Activated CD4-positive, alpha-beta T cell treated with anti-CD3 and anti-CD28 coated beads, Interleukin-2, Interleukin-4, amounts not matched to agents 100 ng/mL and 50 ng/mL, durations not matched to agents 16 hours and 8 hours (primary cell): ENCODE data around the gene KLHDC8B.

ENCODE experiments used
- DNase-seq: peaks from one replicate; pipeline ENCODE4 v3.0.0-alpha.2; 2020; ENCODE audit warnings: low spot score

Gene KLHDC8B

DNA sequence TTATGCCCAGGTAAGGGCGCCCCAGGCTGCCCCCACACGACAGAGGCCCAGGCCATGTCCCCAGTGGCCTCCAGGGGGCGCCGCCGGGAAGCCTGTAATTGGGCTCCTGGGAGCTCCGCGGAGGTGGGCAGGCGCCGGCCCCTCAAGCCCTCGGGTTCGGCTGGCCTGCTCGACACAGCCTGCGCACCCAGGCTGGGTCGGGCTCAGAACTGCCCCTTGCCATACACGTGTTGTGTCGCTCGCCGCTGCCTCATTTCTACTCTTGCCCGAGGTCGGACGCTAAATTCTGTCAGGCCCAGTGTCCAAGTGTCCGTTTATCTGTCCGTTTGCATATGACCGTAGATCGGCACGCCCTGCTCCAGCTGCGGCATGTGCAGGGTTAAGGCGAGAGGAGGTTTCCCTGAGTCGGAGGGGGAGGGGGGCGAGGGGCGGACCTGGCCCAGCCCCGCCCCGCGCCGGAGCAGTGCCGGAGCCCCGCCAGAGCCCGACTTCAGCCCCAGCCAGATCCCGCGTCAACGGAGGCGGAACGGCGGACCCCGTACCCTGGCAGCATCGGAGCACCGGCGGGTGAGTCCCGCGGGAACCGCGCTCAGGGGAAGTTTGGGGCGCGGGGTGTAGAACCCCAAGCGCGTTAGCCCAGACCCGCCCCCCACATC is at the start of gene KLHDC8B:
KLHDC8B (plus strand) TSS at position 480 of the 656 bp plus-strand sequence. CDS start 1,172 bp downstream, outside the sequence.
- DNase-seq: peak; percentile 81

GRCh38 chr3:49122022-49122421 is 49.4 kb upstream of the KLHDC8B start:
- DNase-seq: no peak

DNA sequence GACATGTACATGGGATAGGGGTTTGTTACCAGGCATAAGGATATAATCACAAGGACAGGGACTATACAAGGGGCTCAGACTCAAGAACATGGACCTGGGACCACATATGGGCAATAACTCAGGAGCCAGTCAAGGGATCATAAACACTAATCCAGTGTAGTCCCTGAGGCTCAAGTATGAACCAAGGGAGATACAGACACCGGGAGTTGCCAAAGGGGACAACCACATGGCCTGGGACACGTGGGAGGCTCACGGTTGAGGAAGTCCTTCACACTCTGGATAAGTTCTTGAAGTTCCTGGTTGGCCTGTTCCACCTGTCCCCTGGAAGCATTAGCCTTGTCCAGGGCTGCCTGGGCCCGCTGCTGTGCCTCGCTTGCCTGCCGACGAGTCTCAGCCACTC is 48.9 kb upstream of the KLHDC8B start:
- DNase-seq: no peak

- DNase-seq: no peak
Observed at GRCh38 chr3:49122886-49123545, 48.4 kb upstream of the KLHDC8B start.

GRCh38 chr3:49123687-49124086 is 47.7 kb upstream of the KLHDC8B start:
- DNase-seq: no peak

GRCh38 chr3:49124203-49124602 is 47.2 kb upstream of the KLHDC8B start:
- no peak for DNase-seq

DNA sequence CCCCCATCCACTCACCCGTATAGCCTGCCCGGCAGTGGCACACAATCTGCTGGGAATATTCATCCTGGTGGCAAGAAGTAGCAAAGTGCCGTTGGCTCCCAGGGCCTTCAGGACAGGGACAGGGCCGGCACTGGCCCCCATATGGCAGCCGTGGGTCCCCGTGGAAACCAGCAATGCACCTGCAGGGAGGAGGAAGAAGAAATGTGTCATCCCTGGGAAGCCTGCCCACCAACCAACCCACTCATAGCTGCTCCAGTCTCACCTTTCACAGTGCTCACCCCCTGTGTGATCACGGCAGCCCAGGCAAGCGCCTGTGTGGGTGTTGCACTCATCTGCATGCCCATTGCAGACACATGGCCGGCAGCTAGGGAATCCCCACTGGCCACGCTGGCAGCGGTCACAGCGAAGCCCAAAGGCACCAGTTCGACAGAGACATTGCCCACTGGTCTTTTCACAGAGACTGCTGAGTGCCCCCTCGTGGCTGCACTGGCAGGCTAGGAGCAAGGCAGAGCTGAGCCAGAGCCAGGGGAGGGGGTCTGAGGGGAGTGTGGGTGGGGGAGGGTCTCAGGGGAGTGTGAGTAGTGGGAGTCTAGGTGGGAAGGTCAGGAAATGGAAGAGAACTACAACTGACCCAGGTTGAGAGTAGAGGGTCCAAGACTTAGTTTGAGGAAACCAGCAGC is 46.3 kb upstream of the KLHDC8B start:
- no peak for DNase-seq

GRCh38 chr3:49131040-49131439 is 40.4 kb upstream of the KLHDC8B start:
- DNase-seq: no peak

DNA sequence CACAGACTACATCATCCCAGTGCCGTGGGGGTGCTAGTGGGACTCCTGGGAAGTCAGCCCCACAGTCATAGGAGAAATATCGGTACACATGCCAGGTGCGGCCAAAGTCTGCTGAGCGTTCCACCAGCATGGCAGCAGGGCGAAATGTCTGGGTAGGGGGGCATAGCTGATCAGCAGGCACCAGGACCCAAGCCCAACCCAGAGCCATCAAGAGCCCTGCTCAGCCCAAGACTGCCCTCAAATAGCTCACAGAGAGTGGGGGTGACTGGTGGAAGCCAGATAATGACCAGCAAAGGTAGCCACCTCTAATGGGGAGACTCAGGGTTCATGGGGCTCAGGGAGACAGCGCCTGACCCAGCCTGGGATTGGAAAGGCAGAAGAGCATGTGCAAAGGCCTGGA is 39.8 kb upstream of the KLHDC8B start:
- DNase-seq: no peak

DNA sequence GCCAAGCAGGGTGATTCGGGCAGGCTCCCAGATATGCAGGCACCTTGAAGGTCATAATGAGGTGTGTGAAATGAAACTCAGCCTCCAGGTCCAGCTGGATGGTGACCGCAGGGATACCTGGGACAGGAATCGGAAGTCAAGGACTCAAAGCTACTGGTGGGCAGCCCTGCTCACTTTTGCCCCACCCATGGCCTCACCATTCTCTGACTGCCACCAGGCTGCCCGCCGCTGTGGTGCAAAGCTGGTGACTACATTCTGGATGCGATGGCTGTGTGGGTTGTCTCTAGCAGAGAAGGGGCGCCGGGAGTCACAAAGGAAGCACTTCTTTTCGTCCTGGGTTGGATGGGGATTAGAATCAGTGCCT is 39.3 kb upstream of the KLHDC8B start:
- no peak for DNase-seq

- DNase-seq: no peak
Observed at GRCh38 chr3:49132437-49133225, 38.8 kb upstream of the KLHDC8B start, which contains the start of gene LAMB2. TSS of gene LAMB2 (minus strand) at chr3:49133050. CDS start at chr3:49132867, 183 bp downstream.

DNA sequence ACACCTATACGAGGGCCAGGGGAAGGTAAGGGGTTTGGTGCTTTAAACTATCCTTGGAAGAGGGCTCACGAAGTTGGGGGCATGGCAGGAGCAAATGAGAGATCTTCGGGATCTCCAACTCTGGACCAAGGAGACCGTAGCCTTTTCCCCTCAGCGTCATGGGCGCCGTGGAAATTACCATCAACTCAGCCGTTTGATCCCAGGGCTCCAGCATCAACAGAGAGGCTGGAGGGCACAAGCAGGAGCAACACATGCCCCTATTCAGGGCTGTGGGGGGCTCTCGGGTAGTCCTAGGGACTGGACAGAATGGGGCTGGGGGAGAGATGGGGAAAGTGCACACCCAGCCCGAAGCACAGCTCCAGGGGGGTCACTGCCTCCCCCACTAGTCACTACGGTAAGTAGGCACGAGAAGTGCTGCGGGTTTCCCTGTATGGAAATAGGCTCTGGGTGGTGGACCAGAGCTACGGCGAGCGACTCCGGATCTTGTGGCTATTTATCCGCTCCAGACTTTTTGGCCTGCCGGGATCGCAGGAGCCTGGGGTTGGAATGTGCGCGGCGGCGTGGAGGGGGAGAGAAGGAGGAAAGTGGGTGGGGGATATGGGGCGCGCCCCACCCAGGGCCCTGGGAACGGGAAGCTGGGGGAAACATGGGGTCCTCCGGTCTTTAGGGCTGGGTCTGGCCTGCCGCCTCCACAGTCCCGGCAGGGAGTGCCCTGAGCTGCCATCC is 38.0 kb upstream of the KLHDC8B start:
- DNase-seq: no peak

- DNase-seq: no peak
Observed at GRCh38 chr3:49134471-49135265, 36.7 kb upstream of the KLHDC8B start.

GRCh38 chr3:49135499-49135898 is 35.9 kb upstream of the KLHDC8B start:
- no peak for DNase-seq

DNA sequence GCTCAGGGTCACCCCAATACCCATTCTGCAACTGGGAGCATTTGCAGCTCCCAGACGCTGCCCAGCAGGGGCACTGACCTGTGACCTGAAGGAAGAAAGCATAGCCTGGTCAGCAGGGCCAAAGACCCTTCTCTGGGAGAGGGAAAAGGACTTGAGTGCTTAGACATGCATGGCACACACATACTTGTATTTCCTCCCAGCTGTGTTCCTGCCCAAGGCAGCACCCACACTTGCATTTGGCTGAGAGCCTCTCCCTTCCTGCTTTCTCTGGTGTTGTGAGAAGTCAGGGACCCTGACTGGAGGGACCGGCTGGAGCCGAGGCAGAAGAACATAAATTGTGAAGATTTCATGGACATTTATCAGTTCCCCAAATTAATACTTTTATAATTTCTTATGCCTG is 31.3 kb upstream of the KLHDC8B start:
- DNase-seq: no peak

GRCh38 chr3:49148159-49148558 is 23.2 kb upstream of the KLHDC8B start:
- no peak for DNase-seq

DNA sequence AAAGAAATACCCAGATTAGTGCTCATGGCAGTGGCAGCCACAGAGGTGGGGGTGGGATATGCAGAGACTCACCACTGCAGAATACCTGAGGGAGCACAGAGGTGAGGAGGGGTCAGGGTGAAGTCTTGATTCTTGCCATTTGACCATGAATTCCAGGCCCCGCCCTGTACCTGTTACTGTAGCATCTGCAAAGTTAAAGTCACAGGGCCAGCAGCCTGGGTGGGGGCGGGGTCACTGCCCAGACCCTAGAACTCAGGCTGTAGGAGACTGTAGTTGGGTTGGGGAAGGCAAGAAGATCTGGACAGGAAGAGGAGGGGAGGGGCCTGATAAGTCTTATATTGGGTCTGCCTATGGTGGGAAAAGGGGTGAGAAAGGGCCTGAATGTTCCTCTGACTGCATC is 19.8 kb upstream of the KLHDC8B start:
- no peak for DNase-seq

DNA sequence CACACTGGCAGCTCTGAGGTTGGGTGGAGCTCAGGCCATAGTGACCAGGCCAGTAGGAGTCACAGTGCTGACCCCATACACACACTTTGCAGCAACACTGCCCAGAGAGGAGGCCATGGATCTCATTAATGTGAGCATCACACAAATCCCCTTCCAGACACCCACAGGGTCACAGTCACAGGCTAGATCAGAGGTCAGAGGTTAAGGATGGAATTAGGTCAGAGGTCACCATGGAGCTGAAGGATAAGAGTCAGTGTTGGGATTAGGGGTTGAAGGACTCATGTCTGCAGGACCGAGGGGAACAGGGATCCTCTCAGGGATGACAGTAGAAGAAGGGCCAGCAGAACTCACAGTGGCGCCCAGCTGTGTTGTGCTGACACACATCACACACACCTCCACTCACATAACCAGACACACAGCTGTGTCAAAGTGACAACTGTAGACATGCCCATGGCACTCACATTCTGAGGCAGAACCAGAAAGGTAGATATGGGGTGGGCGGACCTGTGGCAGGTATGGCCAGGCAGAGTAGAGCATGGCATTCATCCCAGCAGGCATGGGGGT is 18.0 kb upstream of the KLHDC8B start:
- no peak for DNase-seq

- no peak for DNase-seq
Observed at GRCh38 chr3:49157289-49157688, 14.1 kb upstream of the KLHDC8B start.

DNA sequence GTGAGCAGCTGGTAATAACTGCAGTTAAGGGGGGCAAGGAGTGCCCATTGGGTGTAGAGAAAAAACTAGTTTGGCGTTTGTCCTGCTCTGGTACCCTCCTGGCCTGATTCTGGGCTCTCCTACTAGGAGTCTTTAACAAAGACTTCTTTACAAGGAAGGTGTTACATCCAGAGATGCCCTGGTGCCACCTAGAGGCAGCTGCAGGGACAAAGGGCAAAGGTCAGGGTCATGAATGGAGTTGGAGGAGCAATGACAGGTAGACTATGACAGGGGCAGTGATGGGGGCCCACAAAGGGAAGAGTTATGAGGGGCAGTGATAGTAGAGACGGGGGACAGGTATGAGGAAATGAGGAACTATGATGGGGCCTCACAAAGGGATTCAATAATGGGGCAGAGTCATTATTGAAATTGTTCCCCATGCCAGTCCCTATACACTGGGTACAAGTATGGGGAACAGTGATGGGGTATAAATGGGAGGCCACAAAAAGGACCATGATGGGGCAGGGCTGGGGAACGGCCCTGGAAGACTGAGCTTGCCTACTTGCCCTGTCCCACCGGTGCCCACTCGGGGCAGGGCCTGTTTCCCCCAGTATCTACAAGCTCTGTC is 13.2 kb upstream of the KLHDC8B start:
- DNase-seq: peak; percentile 64
